ENCODE results near the gene ITPRIPL2. TPM values are rescaled to one million over a fixed set of nuclear protein-coding genes. Genes with fewer than 3 reads are reported as not detected.

Gene ITPRIPL2
- total RNA-seq, 1 donor from 2014 or later = 71.2 TPM

DNA sequence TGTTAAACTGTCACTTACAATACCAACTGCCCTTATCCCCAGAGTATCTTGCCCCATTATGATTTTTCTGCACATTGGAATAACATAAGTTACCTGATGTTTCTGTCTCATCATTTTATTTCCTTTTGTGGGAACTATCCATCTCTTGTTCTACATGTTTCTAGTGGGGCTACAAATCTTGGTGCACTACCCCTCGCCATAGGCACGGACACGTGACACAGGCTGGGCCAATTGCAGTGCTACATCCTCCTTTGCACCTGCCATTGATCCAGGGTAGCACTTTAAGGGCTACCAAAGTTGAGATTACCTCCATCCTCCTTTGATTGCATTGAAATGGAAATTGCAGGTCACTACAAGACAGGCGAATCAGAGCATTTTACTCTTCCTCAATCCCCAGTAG is 40.1 kb downstream of the ITPRIPL2 start:
- TF ChIP-seq, protein P1, sequence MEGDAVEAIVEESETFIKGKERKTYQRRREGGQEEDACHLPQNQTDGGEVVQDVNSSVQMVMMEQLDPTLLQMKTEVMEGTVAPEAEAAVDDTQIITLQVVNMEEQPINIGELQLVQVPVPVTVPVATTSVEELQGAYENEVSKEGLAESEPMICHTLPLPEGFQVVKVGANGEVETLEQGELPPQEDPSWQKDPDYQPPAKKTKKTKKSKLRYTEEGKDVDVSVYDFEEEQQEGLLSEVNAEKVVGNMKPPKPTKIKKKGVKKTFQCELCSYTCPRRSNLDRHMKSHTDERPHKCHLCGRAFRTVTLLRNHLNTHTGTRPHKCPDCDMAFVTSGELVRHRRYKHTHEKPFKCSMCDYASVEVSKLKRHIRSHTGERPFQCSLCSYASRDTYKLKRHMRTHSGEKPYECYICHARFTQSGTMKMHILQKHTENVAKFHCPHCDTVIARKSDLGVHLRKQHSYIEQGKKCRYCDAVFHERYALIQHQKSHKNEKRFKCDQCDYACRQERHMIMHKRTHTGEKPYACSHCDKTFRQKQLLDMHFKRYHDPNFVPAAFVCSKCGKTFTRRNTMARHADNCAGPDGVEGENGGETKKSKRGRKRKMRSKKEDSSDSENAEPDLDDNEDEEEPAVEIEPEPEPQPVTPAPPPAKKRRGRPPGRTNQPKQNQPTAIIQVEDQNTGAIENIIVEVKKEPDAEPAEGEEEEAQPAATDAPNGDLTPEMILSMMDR (IDR thresholded peaks at IDR 0.05) = no peak
- TF ChIP-seq POLR2A (IDR thresholded peaks at IDR 0.05) (no peak), POLR2AphosphoS5 (IDR thresholded peaks at IDR 0.05; ENCODE audit: insufficient read depth in 1 of 2, low read depth in 1 of 2) (no peak)
- Histone ChIP-seq H3K36me3 (no peaks in the 10 kb centered on the region), H3K9me3 (no peaks in the 10 kb centered on the region), H3K4me3 (no peak overlapping the region), H3K27ac (no peak overlapping the region), H3K4me1 (no peaks in the 10 kb centered on the region), H3K27me3 (no peaks in the 10 kb centered on the region)
- intact Hi-C loops (cut with DNase I) = no loop called here
- no peak for DNase-seq (ENCODE audit: extremely low spot score in 2 of 2)

DNA sequence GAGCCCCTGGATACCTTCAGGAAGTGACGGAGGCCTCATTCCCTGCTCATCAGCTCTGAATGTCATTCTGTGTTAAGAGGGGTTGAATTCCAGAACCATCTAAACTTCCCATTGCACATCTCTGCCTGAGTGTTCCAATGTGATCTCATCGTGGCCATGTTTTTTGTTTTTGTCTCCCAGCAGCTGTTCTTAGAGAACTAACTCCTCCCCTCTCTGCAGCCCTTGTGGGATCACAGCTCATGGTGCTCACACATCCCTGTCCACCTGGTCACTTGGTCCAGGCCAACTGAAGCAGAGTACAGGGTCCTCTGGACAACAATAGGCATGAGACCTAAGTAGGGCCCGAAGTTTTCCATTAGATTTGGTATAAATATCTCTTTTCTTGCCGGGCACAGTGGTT is 48.3 kb downstream of the ITPRIPL2 start:
- H3K27ac ChIP-seq = no peak overlapping the region
- intact Hi-C loops (cut with DNase I) = no loop called here
- H3K36me3 ChIP-seq = no peaks in the 10 kb centered on the region
- no peaks in the 10 kb centered on the region for H3K27me3 ChIP-seq
- H3K4me3 ChIP-seq = no peak overlapping the region
- H3K4me1 ChIP-seq = no peaks in the 10 kb centered on the region
- TF ChIP-seq, protein P1 (IDR thresholded peaks at IDR 0.05) = no peak
- TF ChIP-seq POLR2A (IDR thresholded peaks at IDR 0.05) (no peak), POLR2AphosphoS5 (IDR thresholded peaks at IDR 0.05; ENCODE audit: insufficient read depth in 1 of 2, low read depth in 1 of 2) (no peak)
- DNase-seq (ENCODE audit: extremely low spot score in 2 of 2) = no peak
- H3K9me3 ChIP-seq = no peaks in the 10 kb centered on the region

DNA sequence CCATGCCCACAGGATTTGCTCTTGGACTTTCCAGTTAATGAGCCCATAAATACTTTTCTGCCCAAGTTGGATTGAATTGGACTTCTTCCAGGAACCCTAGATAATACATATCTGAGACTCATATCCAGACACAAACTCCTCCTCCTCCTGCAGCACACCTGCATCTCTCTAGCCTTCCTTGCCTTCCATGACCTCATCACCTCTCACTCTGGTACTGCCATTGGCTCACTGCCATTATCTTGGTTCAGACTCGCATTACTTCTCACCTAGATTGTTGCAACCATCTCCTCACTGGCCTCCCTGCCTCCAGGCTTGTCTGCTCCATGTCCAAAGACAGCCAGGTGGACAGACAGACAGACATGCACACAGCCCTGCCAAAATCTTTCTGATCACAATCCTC is 49.5 kb downstream of the ITPRIPL2 start:
- peaks cover 10% of the 10 kb centered on the region for H3K4me1 ChIP-seq
- H3K27me3 ChIP-seq = no peaks in the 10 kb centered on the region
- DNase-seq (ENCODE audit: extremely low spot score in 2 of 2) = no peak
- TF ChIP-seq POLR2A (IDR thresholded peaks at IDR 0.05) (no peak), POLR2AphosphoS5 (IDR thresholded peaks at IDR 0.05; ENCODE audit: insufficient read depth in 1 of 2, low read depth in 1 of 2) (no peak)
- no peaks in the 10 kb centered on the region for H3K36me3 ChIP-seq
- intact Hi-C loops (cut with DNase I) = no loop called here
- no peak overlapping the region for H3K27ac ChIP-seq
- no peak overlapping the region for H3K4me3 ChIP-seq
- H3K9me3 ChIP-seq = no peaks in the 10 kb centered on the region

DNA sequence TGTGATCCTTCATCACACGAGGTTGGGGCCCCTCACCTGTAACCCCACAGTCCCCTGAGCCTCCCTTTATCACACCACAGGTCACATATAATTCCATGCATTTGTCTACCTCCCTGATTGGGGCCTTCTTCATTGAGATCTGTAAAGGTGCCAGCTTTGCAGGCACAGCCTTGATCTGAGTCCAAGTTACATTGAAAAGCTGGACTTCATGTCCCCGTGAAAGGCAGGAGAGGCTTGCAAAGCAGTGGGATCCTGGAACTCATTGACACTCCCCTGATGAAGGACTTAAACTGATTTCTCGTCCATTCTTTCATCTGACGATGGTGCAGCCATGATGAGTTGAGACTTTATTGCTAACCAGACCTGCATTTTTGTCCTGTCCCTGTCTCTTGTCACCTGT is 50.5 kb downstream of the ITPRIPL2 start:
- Histone ChIP-seq H3K9me3 (no peaks in the 10 kb centered on the region), H3K27me3 (no peaks in the 10 kb centered on the region), H3K36me3 (no peaks in the 10 kb centered on the region), H3K4me1 (peaks cover 20% of the 10 kb centered on the region), H3K27ac (no peak overlapping the region), H3K4me3 (no peak overlapping the region)
- intact Hi-C loops (cut with DNase I) = no loop called here
- no peak for DNase-seq (ENCODE audit: extremely low spot score in 2 of 2)
- TF ChIP-seq POLR2A (IDR thresholded peaks at IDR 0.05) = no peak

DNA sequence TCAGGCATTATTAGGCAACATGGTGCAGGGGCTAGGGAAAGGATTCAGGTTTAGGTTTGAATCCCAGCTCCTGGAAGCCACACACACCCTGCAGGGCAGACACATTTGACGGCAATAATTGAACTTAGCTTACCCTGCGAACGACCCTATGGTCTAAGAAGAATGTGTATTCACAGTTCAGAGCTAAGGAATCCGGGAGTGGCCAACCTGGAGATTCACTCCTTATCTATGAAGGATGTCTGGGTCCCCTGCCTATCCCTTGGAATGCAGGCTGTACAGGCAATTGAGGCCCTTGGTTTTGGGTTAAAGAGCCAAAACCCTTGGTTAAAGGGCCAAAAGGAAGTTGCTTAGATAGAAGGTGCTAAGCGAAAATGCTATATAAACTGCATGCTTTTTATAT is 51.3 kb downstream of the ITPRIPL2 start:
- Histone ChIP-seq H3K27ac (no peak overlapping the region), H3K36me3 (no peaks in the 10 kb centered on the region), H3K4me3 (no peak overlapping the region), H3K4me1 (peaks cover 20% of the 10 kb centered on the region), H3K27me3 (no peaks in the 10 kb centered on the region), H3K9me3 (no peaks in the 10 kb centered on the region)
- DNase-seq (ENCODE audit: extremely low spot score in 2 of 2) = no peak
- intact Hi-C loops (cut with DNase I) = no loop called here
- TF ChIP-seq, protein P1 (IDR thresholded peaks at IDR 0.05) = no peak
- TF ChIP-seq POLR2AphosphoS5 (IDR thresholded peaks at IDR 0.05; ENCODE audit: insufficient read depth in 1 of 2, low read depth in 1 of 2) = no peak
- TF ChIP-seq POLR2A (IDR thresholded peaks at IDR 0.05) = no peak

DNA sequence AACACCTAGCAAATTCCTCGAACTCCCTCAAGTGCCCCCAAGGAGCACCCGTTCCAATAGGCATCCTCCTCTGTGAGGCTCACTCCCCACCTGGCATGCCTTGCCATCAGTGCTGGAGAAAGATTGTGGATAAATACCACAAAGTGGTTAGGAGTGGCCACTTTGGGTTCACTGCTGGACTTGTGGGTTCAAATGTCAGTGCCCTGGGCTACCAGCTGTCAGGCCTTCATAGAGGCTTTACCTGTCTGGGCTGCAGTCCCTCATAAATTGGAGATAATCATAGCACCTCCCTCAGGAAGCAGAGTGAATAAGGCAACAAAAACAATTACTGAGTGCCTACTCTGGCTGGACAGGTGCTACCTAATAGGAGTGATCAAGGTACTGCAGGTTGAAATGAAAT is 52.7 kb downstream of the ITPRIPL2 start:
- Histone ChIP-seq H3K4me1 (peaks cover 20% of the 10 kb centered on the region), H3K9me3 (no peaks in the 10 kb centered on the region), H3K27ac (no peak overlapping the region), H3K4me3 (no peak overlapping the region), H3K36me3 (no peaks in the 10 kb centered on the region), H3K27me3 (no peaks in the 10 kb centered on the region)
- no peak for DNase-seq (ENCODE audit: extremely low spot score in 2 of 2)
- intact Hi-C loops (cut with DNase I) = no loop called here
- TF ChIP-seq POLR2A (IDR thresholded peaks at IDR 0.05) (no peak), POLR2AphosphoS5 (IDR thresholded peaks at IDR 0.05; ENCODE audit: insufficient read depth in 1 of 2, low read depth in 1 of 2) (no peak)
- TF ChIP-seq, protein P1 (IDR thresholded peaks at IDR 0.05) = no peak

Data from vagina (tissue), 2 donors.